Kidney epithelial cell (primary cell): Measurements from ENCODE around the gene CDX2. TPM values are rescaled to one million over a fixed set of nuclear protein-coding genes. Genes with fewer than 3 reads are reported as not detected.

Experiments used
- DNase-seq: peaks from one replicate; pipeline ENCODE4 v3.0.0-alpha.2; 2010; ENCODE audit warnings: low read depth
- H3K27me3 ChIP-seq: 2 replicates; pipeline ENCODE4 v1.6.0; 2011; ENCODE audit warnings: low read length; ENCODE audit not compliant: control insufficient read depth, insufficient read depth
- H3K36me3 ChIP-seq: 2 replicates; pipeline ENCODE4 v1.5.1; 2011; ENCODE audit warnings: low read length; ENCODE audit not compliant: control insufficient read depth, insufficient read depth
- H3K4me3 ChIP-seq: 2 replicates; pipeline ENCODE4 v1.5.1; 2011; ENCODE audit warnings: low read depth, mild to moderate bottlenecking, control low read depth, low read length
- total RNA-seq: library from RNA; depleted of rRNA; stranded (reverse); fragments of >200 nt; gene quantifications from 2 replicates; pipeline ENCODE4 v1.2.3, GENCODE V29; 2015
- TF ChIP-seq, protein P1 (sequence below): IDR thresholded peaks from 2 replicates; pipeline ENCODE4 v1.5.1; 2011; ENCODE audit warnings: mild to moderate bottlenecking, moderate library complexity, low read length, control low read depth, inconsistent platforms; ENCODE audit not compliant: insufficient read depth, poor library complexity, severe bottlenecking

The CDX2 gene
- total RNA-seq, 1 donor from 2014 or later = not detected

DNA sequence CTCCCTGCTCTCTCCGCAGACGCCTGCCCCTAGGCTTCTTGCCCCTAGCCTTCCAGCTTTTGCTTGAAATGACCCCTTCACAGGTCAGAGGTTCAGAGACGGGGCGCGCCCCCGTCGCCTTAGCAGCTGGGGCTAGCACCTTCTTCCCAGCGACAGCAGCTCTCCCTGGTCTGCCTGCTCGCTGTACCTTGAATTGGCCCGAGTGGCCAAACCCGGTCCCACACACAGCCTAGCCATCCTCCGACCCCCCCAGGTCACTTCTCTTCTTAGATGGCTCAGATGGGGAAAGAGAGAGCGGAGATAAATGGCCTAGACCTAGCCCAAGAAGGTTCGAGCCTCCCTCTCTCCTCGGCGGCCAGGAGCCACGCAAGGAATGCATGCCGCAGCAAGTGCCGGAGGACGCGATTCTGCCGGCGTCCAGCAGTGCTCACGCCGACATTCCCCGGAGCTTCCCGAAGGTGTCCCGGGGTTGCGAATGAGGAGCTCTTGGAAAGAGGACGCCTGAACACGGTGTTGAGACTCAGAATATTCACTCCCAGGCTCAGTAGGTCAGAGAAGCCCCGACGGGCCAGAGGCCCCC, 1.3 kb downstream of the CDX2 start:
- Histone ChIP-seq H3K36me3 (no peaks in the 10 kb centered on the region), H3K27me3 (peaks cover 93% of the 10 kb centered on the region), H3K4me3 (no peak overlapping the region)
- TF ChIP-seq, protein P1, sequence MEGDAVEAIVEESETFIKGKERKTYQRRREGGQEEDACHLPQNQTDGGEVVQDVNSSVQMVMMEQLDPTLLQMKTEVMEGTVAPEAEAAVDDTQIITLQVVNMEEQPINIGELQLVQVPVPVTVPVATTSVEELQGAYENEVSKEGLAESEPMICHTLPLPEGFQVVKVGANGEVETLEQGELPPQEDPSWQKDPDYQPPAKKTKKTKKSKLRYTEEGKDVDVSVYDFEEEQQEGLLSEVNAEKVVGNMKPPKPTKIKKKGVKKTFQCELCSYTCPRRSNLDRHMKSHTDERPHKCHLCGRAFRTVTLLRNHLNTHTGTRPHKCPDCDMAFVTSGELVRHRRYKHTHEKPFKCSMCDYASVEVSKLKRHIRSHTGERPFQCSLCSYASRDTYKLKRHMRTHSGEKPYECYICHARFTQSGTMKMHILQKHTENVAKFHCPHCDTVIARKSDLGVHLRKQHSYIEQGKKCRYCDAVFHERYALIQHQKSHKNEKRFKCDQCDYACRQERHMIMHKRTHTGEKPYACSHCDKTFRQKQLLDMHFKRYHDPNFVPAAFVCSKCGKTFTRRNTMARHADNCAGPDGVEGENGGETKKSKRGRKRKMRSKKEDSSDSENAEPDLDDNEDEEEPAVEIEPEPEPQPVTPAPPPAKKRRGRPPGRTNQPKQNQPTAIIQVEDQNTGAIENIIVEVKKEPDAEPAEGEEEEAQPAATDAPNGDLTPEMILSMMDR = no peak
- DNase-seq = no peak

DNA sequence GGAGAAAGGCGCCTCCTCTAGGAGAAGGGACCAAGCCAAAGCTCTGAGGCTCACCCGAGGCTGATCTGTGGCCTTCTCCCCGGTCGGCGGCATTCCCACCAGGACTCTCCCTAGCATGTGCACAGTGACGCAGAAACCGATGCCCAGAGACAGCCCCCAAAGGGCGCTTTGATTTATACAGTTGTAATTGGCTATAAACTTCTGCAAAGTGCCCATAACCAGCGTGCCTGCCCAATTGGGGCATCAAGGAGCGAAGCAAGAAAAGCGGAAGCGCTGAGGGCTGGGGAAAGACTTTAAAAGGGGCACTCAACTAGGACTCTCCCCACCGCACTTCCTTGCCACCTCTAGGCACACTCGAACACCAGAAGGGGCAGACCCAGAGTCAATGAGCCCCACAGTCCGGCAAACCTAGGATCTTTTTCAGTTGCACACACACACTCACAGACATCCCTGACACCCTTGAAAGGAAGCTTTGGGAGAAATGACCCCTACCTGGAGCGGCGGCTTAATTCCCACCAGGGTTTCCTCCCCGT, 1.8 kb downstream of the CDX2 start:
- Histone ChIP-seq H3K36me3 (no peaks in the 10 kb centered on the region), H3K4me3 (no peak overlapping the region)
- TF ChIP-seq, protein P1 = no peak

DNA sequence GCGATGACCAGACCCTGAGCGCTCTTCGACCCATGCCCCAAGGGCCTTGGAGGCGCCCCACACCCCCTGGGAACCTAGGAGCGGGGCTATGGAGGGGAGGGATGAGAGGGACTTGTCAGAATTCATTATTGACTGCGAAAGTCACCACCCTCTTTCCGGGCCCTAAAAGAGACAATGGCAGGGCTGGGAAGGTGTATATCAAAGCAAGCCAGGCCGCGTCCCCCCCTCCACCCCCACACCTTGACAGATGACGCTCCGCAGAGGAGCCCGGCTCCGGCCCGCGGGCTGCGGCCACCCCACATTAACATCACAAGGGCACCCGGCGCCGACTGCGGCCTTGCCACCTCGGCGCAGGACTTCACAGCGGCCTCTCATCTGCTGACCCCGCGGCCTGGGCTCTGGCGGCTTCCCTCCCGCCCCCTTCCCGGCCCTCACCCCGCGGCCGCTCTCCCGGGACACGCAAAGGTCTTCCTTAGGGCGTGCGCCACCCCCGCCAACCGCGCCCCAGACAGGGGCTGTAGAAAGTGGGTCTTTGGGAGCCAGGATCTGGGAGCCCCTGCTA, 2.4 kb downstream of the CDX2 start:
- TF ChIP-seq, protein P1 = no peak
- Histone ChIP-seq H3K36me3 (no peaks in the 10 kb centered on the region), H3K27me3 (peaks cover 91% of the 10 kb centered on the region), H3K4me3 (no peak overlapping the region)
- DNase-seq = no peak

More for the DNA sequence above, 1.8 kb downstream of the CDX2 start:
- DNase-seq = no peak
- H3K27me3 ChIP-seq = peaks cover 93% of the 10 kb centered on the region

DNA sequence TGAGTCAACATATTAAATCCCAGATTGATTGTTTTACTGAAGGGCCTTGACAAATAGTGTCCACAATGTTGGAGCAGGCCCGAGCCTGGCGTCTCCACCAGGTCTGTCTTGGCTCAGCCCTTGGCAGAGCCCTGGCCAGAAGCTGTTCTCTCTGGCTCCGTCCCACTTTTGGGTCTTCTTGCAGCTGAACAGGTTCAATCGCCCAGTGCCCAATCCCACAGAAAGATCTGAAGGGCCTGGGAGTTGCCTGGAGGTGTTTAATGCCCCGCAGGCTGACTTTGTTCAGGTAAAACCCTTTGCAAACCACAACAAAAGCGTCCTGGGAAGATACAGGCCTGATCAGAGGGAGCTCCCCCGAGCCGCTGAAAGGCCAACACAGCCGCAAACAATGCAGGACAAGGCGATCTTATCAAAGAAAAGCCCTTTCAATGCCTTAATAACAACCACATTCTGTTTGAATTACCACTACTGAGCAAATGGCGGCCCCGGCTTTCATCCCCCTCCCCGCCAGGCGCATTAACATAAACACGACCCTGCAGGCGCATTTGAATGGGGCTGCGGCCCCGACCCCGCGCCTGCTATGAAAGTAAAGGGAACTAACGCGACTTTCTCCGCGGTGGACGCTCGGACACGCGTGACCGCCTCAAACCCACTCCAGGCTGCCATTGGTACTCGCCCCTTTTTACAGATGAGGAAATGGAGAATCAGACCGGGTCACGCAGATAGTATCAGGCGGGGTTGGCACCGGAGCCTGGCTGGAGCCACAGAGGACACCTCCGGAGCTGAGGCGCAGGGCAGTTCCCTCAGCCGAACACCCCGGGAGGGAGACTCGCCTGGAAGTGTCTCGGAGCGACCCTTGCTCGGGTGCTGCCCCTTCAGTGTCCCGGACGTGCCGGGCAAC, 3.1 kb downstream of the CDX2 start:
- TF ChIP-seq, protein P1 = no peak
- peaks cover 91% of the 10 kb centered on the region for H3K27me3 ChIP-seq
- no peaks in the 10 kb centered on the region for H3K36me3 ChIP-seq
- H3K4me3 ChIP-seq = no peak overlapping the region
- DNase-seq = no peak

DNA sequence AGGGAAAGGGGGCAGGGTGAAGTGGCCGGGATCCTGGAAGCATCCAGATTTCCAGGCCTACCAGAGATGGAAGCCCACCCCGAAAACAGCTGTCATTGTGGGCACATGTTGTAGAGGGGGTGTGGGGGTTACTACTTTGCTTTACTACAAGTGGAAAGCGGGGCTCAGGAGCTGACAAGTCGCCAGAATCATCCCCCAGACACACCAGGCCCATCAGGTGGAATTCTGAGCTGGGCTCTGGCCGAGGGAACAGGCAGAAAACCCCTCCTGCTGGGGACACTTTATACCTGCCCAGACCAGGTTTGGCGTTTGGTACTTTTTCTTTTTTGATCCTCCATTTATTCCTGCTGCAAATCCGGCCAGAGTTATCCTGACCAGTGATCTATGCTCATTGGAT, 3.8 kb downstream of the CDX2 start:
- H3K27me3 ChIP-seq = peaks cover 91% of the 10 kb centered on the region
- H3K4me3 ChIP-seq = no peak overlapping the region
- no peaks in the 10 kb centered on the region for H3K36me3 ChIP-seq
- DNase-seq = no peak
- TF ChIP-seq, protein P1 = no peak
